Activated B cell treated with CpG ODN at 0.5 μM for 24 hours (primary cell): ENCODE data around the gene MZB1. TPM values are rescaled to one million over a fixed set of nuclear protein-coding genes. Genes with fewer than 3 reads are reported as not detected.
A peak's percentile ranks its signal among the peaks of the same experiment; 100 is the strongest.

Experiments
- ATAC-seq: fragments of 200-7000 bp; cut with Tn5 transposase; one replicate; pipeline ENCODE4 v1.10.0; 2021; ENCODE audit warnings: low read depth, mild to moderate bottlenecking, moderate library complexity
- CTCF ChIA-PET: fragments of 350-600 bp; sonication (Branson Sonifier 250); formaldehyde crosslinking; loops from one replicate; lab custom pipeline; 2021; ENCODE audit warnings: antibody characterized with exemption; lab: Charles Lee
- POLR2A ChIA-PET: fragments of 350-600 bp; sonication (Branson Sonifier 250); formaldehyde crosslinking; loops from one replicate; lab custom pipeline; 2021; ENCODE audit warnings: antibody characterized with exemption; lab: Charles Lee
- DNase-seq: peaks from one replicate; pipeline ENCODE4 v3.0.0; 2022
- H3K27ac Mint-ChIP-seq: one replicate; pipeline ENCODE4 v1.8.0; 2020; ENCODE audit warnings: mixed read lengths
- H3K27me3 Mint-ChIP-seq: one replicate; pipeline ENCODE4 v1.8.0; 2021; ENCODE audit warnings: mixed read lengths
- H3K36me3 Mint-ChIP-seq: one replicate; pipeline ENCODE4 v1.8.0; 2021; ENCODE audit warnings: low read depth, mixed read lengths
- H3K4me1 Mint-ChIP-seq: one replicate; pipeline ENCODE4 v1.8.0; 2021; ENCODE audit warnings: mixed read lengths
- H3K4me3 Mint-ChIP-seq: one replicate; pipeline ENCODE4 v1.8.0; 2020; ENCODE audit warnings: mild to moderate bottlenecking, mixed read lengths
- H3K9me3 Mint-ChIP-seq: one replicate; pipeline ENCODE4 v1.8.0; 2020; ENCODE audit warnings: mixed read lengths
- CTCF ChIP-seq: fragments of 200-600 bp; IDR thresholded peaks from one replicate; pipeline ENCODE4 v1.8.0; 2022; ENCODE audit warnings: antibody characterized with exemption, mild to moderate bottlenecking
- intact Hi-C: fragments of 100-400 bp; cut with micrococcal nuclease; formaldehyde crosslinking; loops from one replicate; pipeline ENCODE4 v1.15.1; 2024
- total RNA-seq: library from RNA; stranded (reverse); gene quantifications from 2 replicates; pipeline ENCODE4 v1.2.3, GENCODE V29; 2022

The MZB1 gene
- total RNA-seq: 47.1 and 50.5 TPM in 2 replicates

GRCh38 chr5:139389701-139390638, at the start of gene MZB1:
MZB1 (minus strand) TSS chr5:139389913; CDS start chr5:139389856, 57 bp downstream.
- intact Hi-C loops: loop anchor here (5.0 to 10.0 kb wide), 4 partner anchors 193 to 722 kb away; partner anchors contain the start of genes PURA and SIL1
- Mint-ChIP-seq H3K27me3 (no peaks in the 10 kb centered on the region), H3K4me1 (peaks cover 69% of the 10 kb centered on the region), H3K4me3 (peak within 1 kb of the TSS; percentile 88), H3K27ac (peak within 1 kb of the TSS; percentile 95), H3K9me3 (no peaks in the 10 kb centered on the region), H3K36me3 (peaks cover 10% of the 10 kb centered on the region)
- no peak for TF ChIP-seq CTCF
- DNase-seq (peak; percentile 67), ATAC-seq (peak; percentile 57)
- POLR2A ChIA-PET: interaction anchor here (0.6 to 7.5 kb wide), 12 partner anchors 11 to 866 kb away, joined by 3 to 112 read pairs (median 5); partner anchors contain the start of genes HSPA9, MATR3, PAIP2 and SPATA24
- CTCF ChIA-PET: interaction anchor here (0.7 to 3.4 kb wide), 3 partner anchors 13 to 139 kb away, joined by 3 to 17 read pairs (median 7); partner anchors contain the start of gene PAIP2

- peak within 1 kb of the TSS; percentile 99 for H3K27ac Mint-ChIP-seq
- no peaks in the 10 kb centered on the region for H3K27me3 Mint-ChIP-seq
- intact Hi-C loops: loop anchor here (1.0 to 10.0 kb wide), 8 partner anchors 20 to 736 kb away; partner anchors contain the start of genes CYSTM1, SPATA24 and UBE2D2
- H3K36me3 Mint-ChIP-seq: peaks cover 7% of the 10 kb centered on the region
- DNase-seq (peak; percentile 87), ATAC-seq (peak; percentile 95)
- ChIA-PET CTCF (interaction anchor here (0.9 to 3.3 kb wide), 8 partner anchors 9 to 326 kb away, joined by 3 to 16 read pairs (median 3); partner anchors contain the start of gene PAIP2), POLR2A (interaction anchor here (0.5 to 1.9 kb wide), 19 partner anchors 10 to 864 kb away, joined by 3 to 16 read pairs (median 4); partner anchors contain the start of genes HSPA9, MATR3 and UBE2D2)
- H3K4me3 Mint-ChIP-seq: peak within 1 kb of the TSS; percentile 99
- H3K9me3 Mint-ChIP-seq: no peaks in the 10 kb centered on the region
- H3K4me1 Mint-ChIP-seq: peaks cover 12% of the 10 kb centered on the region
- TF ChIP-seq CTCF: no peak
These were observed 49.5 kb upstream of the MZB1 start, which contains the start of gene DNAJC18 for GRCh38 chr5:139439013-139439903. DNAJC18 (minus strand) TSS chr5:139439525; CDS start chr5:139439445, 80 bp downstream.

- Mint-ChIP-seq H3K27ac (peak overlapping the region; percentile 99), H3K9me3 (no peaks in the 10 kb centered on the region), H3K4me1 (peaks cover 12% of the 10 kb centered on the region), H3K36me3 (peaks cover 7% of the 10 kb centered on the region), H3K4me3 (peak overlapping the region; percentile 99), H3K27me3 (no peaks in the 10 kb centered on the region)
- intact Hi-C loops: loop anchor here (1.0 to 10.0 kb wide), 8 partner anchors 20 to 736 kb away; partner anchors contain the start of genes CYSTM1, SPATA24 and UBE2D2
- ChIA-PET POLR2A (interaction anchor here (0.6 to 1.9 kb wide), 15 partner anchors 14 to 863 kb away, joined by 3 to 16 read pairs (median 4); partner anchors contain the start of genes HSPA9, MATR3 and UBE2D2), CTCF (interaction anchor here (0.6 to 3.3 kb wide), 5 partner anchors 15 to 327 kb away, joined by 3 to 16 read pairs (median 3); no protein-coding TSS in a partner anchor)
- no peak for ATAC-seq
- no peak for DNase-seq
- TF ChIP-seq CTCF: no peak
These were observed 48.9 kb upstream of the MZB1 start for GRCh38 chr5:139438707-139439012.

GRCh38 chr5:139435676-139436075, 46.0 kb upstream of the MZB1 start:
- intact Hi-C loops: loop anchor here (10.0 kb wide), 1 partner anchor 739 kb away; the partner anchor contains the start of gene CYSTM1

More at GRCh38 chr5:139435676-139436075, 46.0 kb upstream of the MZB1 start:
- no peak for ATAC-seq
- H3K4me1 Mint-ChIP-seq: peaks cover 12% of the 10 kb centered on the region
- ChIA-PET CTCF (interaction anchor here (1.5 kb wide), 1 partner anchor 13 kb away, joined by 7 read pairs; no protein-coding TSS in a partner anchor), POLR2A (no interaction called here)
- no peak for TF ChIP-seq CTCF
- no peak overlapping the region for H3K4me3 Mint-ChIP-seq
- H3K27me3 Mint-ChIP-seq: no peaks in the 10 kb centered on the region
- no peak overlapping the region for H3K27ac Mint-ChIP-seq
- H3K36me3 Mint-ChIP-seq: peaks cover 10% of the 10 kb centered on the region
- H3K9me3 Mint-ChIP-seq: no peaks in the 10 kb centered on the region
- DNase-seq: no peak
